Heart left ventricle (tissue), 13 donors: ENCODE measurements around the gene STK4.

Experiments
- CTCF ChIP-seq, 12 donors: fragments of 200-600 bp; sonication (generic) in 4 of 12; IDR thresholded peaks; one replicate each; pipeline versions ENCODE4 v1.5.0 to v1.8.0; 2018 to 2022; ENCODE audit warnings: antibody characterized with exemption in 12 of 12, mild to moderate bottlenecking in 5 of 12
- POLR2A ChIP-seq, 2 donors: fragments of 450-650 bp; IDR thresholded peaks; one replicate each; pipeline ENCODE4 v1.6.1; 2017; ENCODE audit warnings: antibody characterized with exemption in 2 of 2, mild to moderate bottlenecking in 2 of 2, moderate library complexity in 2 of 2
- donor health status: ischemic (EF 13 %, LVEDD 7.1; RV severe dilation, severe dysfunction).
- donor health status: DM: no; HTN: yes; CAD: no.
- donor health status: DM: no; HTN: no; CAD: no.
- donor health status: ischemic (EF 25% LVEDD 6.9; RV normal size, moderate dysfunction).
- donor health status: ischemic (EF 25% LVEDD 5.7; RV mildly dilated, moderate dysfunction).
- donor health status: ischemic (EF 35%, LVEDD 5.7; RV mildly dilated, moderate dysfunction).
- donor health status: nonischemic (EF 11% LVEDD 7.7; RV severe dilation, severe dysfunction).
- donor health status: DM: yes; HTN: yes; CAD: no.
- donor health status: PGD.
- donor health status: ischemic (EF 29% LVEDD 5.4; RV normal size, mild dysfunction).
- donor health status: nonischemic (EF 23%, LVEDD 6.1; RV moderate dilation, normal function).

- TF ChIP-seq CTCF (IDR thresholded peaks at IDR 0.05), result no peak
- no peak for TF ChIP-seq POLR2A (IDR thresholded peaks at IDR 0.05)
Observed at GRCh38 chr20:45014671-45015415, 48.5 kb downstream of the STK4 start.
